DND-41 (cell line): Measurements from ENCODE around the gene CPSF4L.

Experiments
- ATAC-seq: fragments of 200-7000 bp; cut with Tn5 transposase; 3 replicates; pipeline ENCODE4 v1.9.1; 2021; ENCODE audit warnings: low read depth; ENCODE audit not compliant: insufficient read depth
- DNase-seq: peaks from one replicate; pipeline ENCODE4 v3.0.0-alpha.2; 2020
- H2AFZ ChIP-seq: 2 replicates; pipeline ENCODE4 v1.6.0; 2012; ENCODE audit warnings: low read depth, low read length
- H3K27ac ChIP-seq: 2 replicates; pipeline ENCODE4 v1.5.1; 2012; ENCODE audit warnings: low read length, inconsistent platforms
- H3K27me3 ChIP-seq: fragments of 200-600 bp; sonication (generic); 2 replicates; pipeline ENCODE4 v1.6.0; 2012; ENCODE audit warnings: low read length, mild to moderate bottlenecking, inconsistent platforms; ENCODE audit not compliant: insufficient read depth, poor library complexity
- H3K36me3 ChIP-seq: 2 replicates; pipeline ENCODE4 v1.5.1; 2012; ENCODE audit warnings: low read length, inconsistent platforms; ENCODE audit not compliant: insufficient read depth
- H3K4me1 ChIP-seq: 2 replicates; pipeline ENCODE4 v1.5.1; 2012; ENCODE audit warnings: mild to moderate bottlenecking, low read length; ENCODE audit not compliant: insufficient read depth
- H3K4me2 ChIP-seq: 2 replicates; pipeline ENCODE4 v1.6.0; 2012; ENCODE audit warnings: mild to moderate bottlenecking, moderate library complexity, low read length, inconsistent platforms; ENCODE audit not compliant: insufficient read depth
- H3K4me3 ChIP-seq, 2 experiments: fragments of 200-600 bp in 1 of 2; shearing (Covaris generic) in 1 of 2; 2 replicates each; pipeline ENCODE4 v1.5.1; 2012 to 2016; ENCODE audit warnings: inconsistent platforms in 2 of 2, low read length in 2 of 2, mild to moderate bottlenecking in 2 of 2, low read depth in 1 of 2, moderate library complexity in 1 of 2
- H3K79me2 ChIP-seq: 2 replicates; pipeline ENCODE4 v1.6.0; 2012; ENCODE audit warnings: low read length, inconsistent platforms; ENCODE audit not compliant: insufficient read depth
- H3K9ac ChIP-seq: 2 replicates; pipeline ENCODE4 v1.6.0; 2012; ENCODE audit warnings: low read depth, mild to moderate bottlenecking, inconsistent platforms, low read length, moderate library complexity
- H3K9me3 ChIP-seq: 2 replicates; pipeline ENCODE4 v1.5.1; 2012; ENCODE audit warnings: low read length, moderate library complexity, mild to moderate bottlenecking, inconsistent platforms; ENCODE audit not compliant: insufficient read depth, severe bottlenecking
- H4K20me1 ChIP-seq: 2 replicates; pipeline ENCODE4 v1.6.0; 2012; ENCODE audit warnings: low read length; ENCODE audit not compliant: insufficient read depth
- CTCF ChIP-seq: IDR thresholded peaks from 2 replicates; pipeline ENCODE4 v1.5.1; 2012; ENCODE audit warnings: borderline replicate concordance, low read length, moderate library complexity, mild to moderate bottlenecking; ENCODE audit not compliant: poor library complexity, severe bottlenecking; ENCODE audit errors: extremely low read depth
- EZH2 ChIP-seq: IDR thresholded peaks from 3 replicates; pipeline ENCODE4 v1.6.1; 2012; ENCODE audit warnings: borderline replicate concordance, low read depth, mild to moderate bottlenecking, moderate library complexity, low read length, inconsistent platforms; ENCODE audit not compliant: severe bottlenecking

CPSF4L gene

GRCh38 chr17:73283841-73284282 lies 22.2 kb upstream of the CPSF4L start:
- Histone ChIP-seq H3K27ac (no peak overlapping the region), H3K36me3 (no peaks in the 10 kb centered on the region), H3K4me3 (no peak overlapping the region), H3K4me2 (no peak overlapping the region), H3K27me3 (no peaks in the 10 kb centered on the region), H2AFZ (no peak overlapping the region), H3K9ac (no peak overlapping the region), H3K79me2 (no peaks in the 10 kb centered on the region), H3K4me1 (no peaks in the 10 kb centered on the region), H3K9me3 (no peaks in the 10 kb centered on the region), H4K20me1 (peaks cover 5% of the 10 kb centered on the region; the same call in 1 of the 2 replicates)
- ATAC-seq (no peak), DNase-seq (no peak)
- TF ChIP-seq EZH2 (no peak), CTCF (no peak)

GRCh38 chr17:73283250-73283649 lies 21.6 kb upstream of the CPSF4L start:
- Histone ChIP-seq H3K9me3 (no peaks in the 10 kb centered on the region), H3K4me2 (no peak overlapping the region), H3K36me3 (no peaks in the 10 kb centered on the region), H3K27me3 (no peaks in the 10 kb centered on the region), H3K9ac (no peak overlapping the region), H2AFZ (no peak overlapping the region), H3K79me2 (no peaks in the 10 kb centered on the region), H3K27ac (no peak overlapping the region), H3K4me3 (no peak overlapping the region), H3K4me1 (no peaks in the 10 kb centered on the region), H4K20me1 (peaks cover 5% of the 10 kb centered on the region; the same call in 1 of the 2 replicates)
- TF ChIP-seq EZH2 (no peak), CTCF (no peak)
- ATAC-seq (no peak), DNase-seq (no peak)

- DNase-seq: no peak
- H3K9ac ChIP-seq: no peak overlapping the region
- TF ChIP-seq CTCF: no peak
- no peak for TF ChIP-seq EZH2
Observed at GRCh38 chr17:73282629-73283028, 20.9 kb upstream of the CPSF4L start.

GRCh38 chr17:73281928-73282327 lies 20.2 kb upstream of the CPSF4L start:
- H3K27ac ChIP-seq: no peak overlapping the region
- H3K36me3 ChIP-seq: no peaks in the 10 kb centered on the region
- no peak for ATAC-seq
- TF ChIP-seq CTCF (no peak), EZH2 (no peak)
- H3K9ac ChIP-seq: no peak overlapping the region
- H3K4me1 ChIP-seq: no peaks in the 10 kb centered on the region
- no peak overlapping the region for H2AFZ ChIP-seq
- no peak overlapping the region for H3K4me3 ChIP-seq
- no peaks in the 10 kb centered on the region for H3K9me3 ChIP-seq
- H3K27me3 ChIP-seq: no peaks in the 10 kb centered on the region
- no peak for DNase-seq
- no peak overlapping the region for H3K4me2 ChIP-seq
- H4K20me1 ChIP-seq: peaks cover 3% of the 10 kb centered on the region; the same call in 1 of the 2 replicates
- H3K79me2 ChIP-seq: no peaks in the 10 kb centered on the region

More at GRCh38 chr17:73282629-73283028, 20.9 kb upstream of the CPSF4L start:
- Histone ChIP-seq H3K79me2 (no peaks in the 10 kb centered on the region), H3K27ac (no peak overlapping the region), H3K4me2 (no peak overlapping the region), H3K4me1 (no peaks in the 10 kb centered on the region), H3K4me3 (no peak overlapping the region), H4K20me1 (peaks cover 5% of the 10 kb centered on the region; the same call in 1 of the 2 replicates), H3K36me3 (no peaks in the 10 kb centered on the region), H3K9me3 (no peaks in the 10 kb centered on the region), H3K27me3 (no peaks in the 10 kb centered on the region), H2AFZ (no peak overlapping the region)
- ATAC-seq: no peak
